ES-I3 (cell line): ENCODE results near the gene TPM4.

Experiments
- H3K36me3 ChIP-seq: 2 replicates; pipeline ENCODE4 v1.6.1; 2013; ENCODE audit warnings: mild to moderate bottlenecking, low read length, control low read depth, moderate library complexity; ENCODE audit not compliant: insufficient read depth
- H3K4me1 ChIP-seq: 2 replicates; pipeline ENCODE4 v1.6.1; 2013; ENCODE audit warnings: mild to moderate bottlenecking, control low read depth, low read length; ENCODE audit not compliant: insufficient read depth
- H3K9ac ChIP-seq: 2 replicates; pipeline ENCODE4 v1.6.1; 2013; ENCODE audit warnings: low read depth, mild to moderate bottlenecking, low read length, moderate library complexity
- H3K9me3 ChIP-seq: 2 replicates; pipeline ENCODE4 v1.6.1; 2013; ENCODE audit warnings: mild to moderate bottlenecking, low read length, moderate library complexity; ENCODE audit not compliant: control insufficient read depth, insufficient read depth

TPM4 gene

GRCh38 chr19:16037424-16038195 is 38.7 kb upstream of the TPM4 start:
- Histone ChIP-seq H3K36me3 (no peaks in the 10 kb centered on the region), H3K9me3 (no peaks in the 10 kb centered on the region), H3K9ac (no peak overlapping the region), H3K4me1 (no peaks in the 10 kb centered on the region)

DNA sequence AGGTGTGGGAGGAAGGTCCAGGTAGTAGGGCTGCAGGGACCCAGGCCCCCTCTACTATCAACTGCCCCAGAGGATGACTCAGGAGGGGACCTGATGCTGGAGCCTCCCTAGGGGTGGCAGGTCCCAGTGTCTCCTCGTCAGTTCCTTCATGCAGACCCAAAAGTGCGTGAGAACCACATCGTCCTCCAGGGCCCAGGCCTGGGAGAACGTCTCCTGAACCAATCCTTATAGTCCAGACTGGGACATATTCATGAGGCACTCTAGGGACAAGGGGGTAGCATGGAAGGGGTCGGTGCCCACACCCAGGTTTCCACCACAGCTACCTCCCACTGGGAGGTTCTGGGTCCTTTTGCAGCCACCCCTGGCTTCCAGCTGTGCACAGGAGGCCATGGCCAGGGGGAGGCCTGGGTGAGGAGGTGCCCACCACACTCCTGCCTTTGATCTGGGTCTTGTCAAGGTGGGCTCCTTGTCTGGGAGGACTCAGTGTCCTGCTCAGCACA is 38.0 kb upstream of the TPM4 start:
- H3K36me3 ChIP-seq, result no peaks in the 10 kb centered on the region
- H3K4me1 ChIP-seq, result no peaks in the 10 kb centered on the region
- H3K9ac ChIP-seq, result no peak overlapping the region
- H3K9me3 ChIP-seq, result no peaks in the 10 kb centered on the region

- Histone ChIP-seq H3K9me3 (no peaks in the 10 kb centered on the region), H3K4me1 (no peaks in the 10 kb centered on the region), H3K9ac (no peak overlapping the region), H3K36me3 (no peaks in the 10 kb centered on the region)
Observed at GRCh38 chr19:16039081-16039480, 37.2 kb upstream of the TPM4 start.

DNA sequence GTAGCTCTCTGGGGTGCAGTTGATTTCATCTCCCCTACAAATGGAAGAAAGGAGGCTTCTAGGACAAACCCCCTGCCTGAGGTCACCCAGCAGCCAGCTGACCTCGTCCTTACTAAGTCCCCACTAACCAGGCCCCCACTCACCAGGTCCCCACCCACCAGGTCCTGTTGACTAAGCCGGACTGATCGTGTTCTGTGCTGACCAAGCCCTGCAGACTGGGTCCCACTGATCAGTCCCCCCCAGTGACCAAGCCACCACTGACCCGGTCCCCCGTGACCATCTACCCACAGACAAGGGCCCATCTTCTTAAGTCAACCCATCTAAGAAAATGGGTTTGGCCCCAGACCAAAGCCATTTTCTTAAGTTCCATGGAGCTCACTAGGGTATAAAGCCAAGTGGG is 36.8 kb upstream of the TPM4 start:
- Histone ChIP-seq H3K9me3 (no peaks in the 10 kb centered on the region), H3K36me3 (no peaks in the 10 kb centered on the region), H3K9ac (no peak overlapping the region), H3K4me1 (no peaks in the 10 kb centered on the region)

DNA sequence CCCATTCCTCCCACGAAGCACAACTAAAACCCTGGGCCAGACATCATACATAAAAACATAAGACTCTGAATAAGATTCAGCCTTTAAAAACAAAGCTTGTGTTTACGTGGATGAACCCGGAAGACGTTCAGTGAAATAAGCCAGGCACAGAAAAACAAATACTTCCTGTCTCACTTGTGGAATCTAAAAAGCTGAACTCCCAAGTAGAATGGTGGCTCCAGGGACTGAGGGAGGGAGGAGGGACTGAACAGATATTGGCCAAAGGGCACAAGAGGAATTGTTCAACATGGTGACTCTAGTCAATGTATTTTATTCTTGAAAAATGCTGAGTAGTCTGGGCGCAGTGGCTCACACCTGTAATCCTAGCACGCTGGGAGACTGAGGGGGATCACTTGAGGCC is 35.7 kb upstream of the TPM4 start:
- Histone ChIP-seq H3K4me1 (no peaks in the 10 kb centered on the region), H3K9me3 (no peaks in the 10 kb centered on the region), H3K36me3 (no peaks in the 10 kb centered on the region), H3K9ac (no peak overlapping the region)

- no peaks in the 10 kb centered on the region for H3K4me1 ChIP-seq
- no peak overlapping the region; the same call in 1 of the 2 replicates for H3K9ac ChIP-seq
- H3K9me3 ChIP-seq, result no peaks in the 10 kb centered on the region
- H3K36me3 ChIP-seq, result no peaks in the 10 kb centered on the region
Observed at GRCh38 chr19:16041299-16041990, 34.9 kb upstream of the TPM4 start.

- Histone ChIP-seq H3K9me3 (no peaks in the 10 kb centered on the region), H3K4me1 (no peaks in the 10 kb centered on the region), H3K9ac (no peak overlapping the region; the same call in 1 of the 2 replicates), H3K36me3 (no peaks in the 10 kb centered on the region)
Observed at GRCh38 chr19:16041991-16042386, 34.3 kb upstream of the TPM4 start.

- no peaks in the 10 kb centered on the region for H3K4me1 ChIP-seq
- H3K36me3 ChIP-seq, result no peaks in the 10 kb centered on the region
- H3K9ac ChIP-seq, result no peak overlapping the region
- no peaks in the 10 kb centered on the region for H3K9me3 ChIP-seq
Observed at GRCh38 chr19:16042533-16043085, 33.7 kb upstream of the TPM4 start.

- Histone ChIP-seq H3K4me1 (no peaks in the 10 kb centered on the region), H3K36me3 (no peaks in the 10 kb centered on the region), H3K9me3 (no peaks in the 10 kb centered on the region), H3K9ac (no peak overlapping the region)
Observed at GRCh38 chr19:16043156-16043757, 33.0 kb upstream of the TPM4 start.

GRCh38 chr19:16044746-16045145 is 31.5 kb upstream of the TPM4 start:
- Histone ChIP-seq H3K4me1 (no peaks in the 10 kb centered on the region), H3K36me3 (no peaks in the 10 kb centered on the region), H3K9ac (no peak overlapping the region), H3K9me3 (no peaks in the 10 kb centered on the region)

- Histone ChIP-seq H3K4me1 (no peaks in the 10 kb centered on the region), H3K9ac (no peak overlapping the region), H3K9me3 (no peaks in the 10 kb centered on the region), H3K36me3 (no peaks in the 10 kb centered on the region)
Observed at GRCh38 chr19:16045171-16045570, 31.1 kb upstream of the TPM4 start.

- H3K36me3 ChIP-seq, result no peaks in the 10 kb centered on the region
Observed at GRCh38 chr19:16045893-16046292, 30.4 kb upstream of the TPM4 start.

GRCh38 chr19:16048583-16048982 is 27.7 kb upstream of the TPM4 start:
- no peaks in the 10 kb centered on the region for H3K36me3 ChIP-seq
- H3K9ac ChIP-seq, result no peak overlapping the region
- H3K4me1 ChIP-seq, result no peaks in the 10 kb centered on the region
- no peaks in the 10 kb centered on the region for H3K9me3 ChIP-seq

More at GRCh38 chr19:16045893-16046292, 30.4 kb upstream of the TPM4 start:
- H3K9ac ChIP-seq, result no peak overlapping the region
- no peaks in the 10 kb centered on the region for H3K4me1 ChIP-seq
- no peaks in the 10 kb centered on the region for H3K9me3 ChIP-seq

- H3K9me3 ChIP-seq, result no peaks in the 10 kb centered on the region
- H3K4me1 ChIP-seq, result no peaks in the 10 kb centered on the region
- H3K36me3 ChIP-seq, result no peaks in the 10 kb centered on the region
- H3K9ac ChIP-seq, result no peak overlapping the region
Observed at GRCh38 chr19:16051254-16052025, 24.9 kb upstream of the TPM4 start.
